GM12891 (cell line): ENCODE measurements around the gene SLC10A7.

Experiments used
- PAX5 ChIP-seq: IDR thresholded peaks from 2 replicates; pipeline ENCODE4 v1.6.1; 2011; ENCODE audit warnings: low read length, moderate library complexity, mild to moderate bottlenecking; ENCODE audit not compliant: insufficient read depth, severe bottlenecking
- POLR2A ChIP-seq: IDR thresholded peaks from 2 replicates; pipeline ENCODE4 v1.6.1; 2011; ENCODE audit warnings: low read depth, low read length, control low read depth
- POLR2AphosphoS5 ChIP-seq: IDR thresholded peaks from 2 replicates; pipeline ENCODE4 v1.6.1; 2011; ENCODE audit warnings: low read depth, low read length, control low read depth
- POU2F2 ChIP-seq: IDR thresholded peaks from 2 replicates; pipeline ENCODE4 v1.6.1; 2011; ENCODE audit warnings: low read depth, mild to moderate bottlenecking, control low read depth, low read length, moderate library complexity
- SPI1 ChIP-seq: IDR thresholded peaks from 2 replicates; pipeline ENCODE4 v1.6.1; 2011; ENCODE audit warnings: low read depth, low read length, control low read depth
- TAF1 ChIP-seq: IDR thresholded peaks from 2 replicates; pipeline ENCODE4 v1.6.1; 2011; ENCODE audit warnings: low read depth, low read length, control low read depth

GRCh38 chr4:146265950-146266490 is 255.7 kb downstream of the SLC10A7 start:
- no peak for TF ChIP-seq TAF1
- TF ChIP-seq POLR2A: no peak
- no peak for TF ChIP-seq POLR2AphosphoS5
- TF ChIP-seq POU2F2: no peak
- TF ChIP-seq SPI1: no peak
- no peak for TF ChIP-seq PAX5
